UCSD-AML1 (cell line): ENCODE measurements around the gene INCA1.
A peak's percentile ranks its signal among the peaks of the same experiment; 100 is the strongest.

ENCODE experiments used
- DNase-seq: peaks from one replicate; lab custom pipeline; 2025; ENCODE audit not compliant: unreplicated experiment; lab: John Stamatoyannopoulos, UW

The INCA1 gene

GRCh38 chr17:4972322-4972721 lies 25.0 kb downstream of the INCA1 start:
- no peak for DNase-seq

GRCh38 chr17:4971826-4972225 lies 25.5 kb downstream of the INCA1 start:
- DNase-seq = no peak

GRCh38 chr17:4970273-4970672 lies 27.0 kb downstream of the INCA1 start:
- no peak for DNase-seq

GRCh38 chr17:4969551-4970173 lies 27.7 kb downstream of the INCA1 start:
- no peak for DNase-seq

- peak; percentile 29 for DNase-seq
Observed at GRCh38 chr17:4969047-4969550, 28.2 kb downstream of the INCA1 start.

GRCh38 chr17:4968486-4969046 lies 28.8 kb downstream of the INCA1 start:
- no peak for DNase-seq

GRCh38 chr17:4967539-4968485 lies 29.5 kb downstream of the INCA1 start, which contains the start of gene SPAG7:
Gene SPAG7 (minus strand): TSS chr17:4967817. CDS start chr17:4967804, 13 bp downstream.
- peak; percentile 97 for DNase-seq

GRCh38 chr17:4966844-4967538 lies 30.3 kb downstream of the INCA1 start:
- DNase-seq = peak; percentile 97

GRCh38 chr17:4965311-4965986 lies 31.9 kb downstream of the INCA1 start:
- DNase-seq = no peak

- no peak for DNase-seq
Observed at GRCh38 chr17:4960279-4960922, 36.9 kb downstream of the INCA1 start.

- DNase-seq = no peak
Observed at GRCh38 chr17:4959261-4959965, 37.9 kb downstream of the INCA1 start.

GRCh38 chr17:4958102-4958501 lies 39.2 kb downstream of the INCA1 start:
- no peak for DNase-seq

GRCh38 chr17:4956493-4957061 lies 40.7 kb downstream of the INCA1 start:
- peak; percentile 58 for DNase-seq

- DNase-seq = no peak
Observed at GRCh38 chr17:4955091-4955490, 42.2 kb downstream of the INCA1 start.

GRCh38 chr17:4953451-4953961 lies 43.8 kb downstream of the INCA1 start:
- no peak for DNase-seq

GRCh38 chr17:4951486-4951885 lies 45.8 kb downstream of the INCA1 start:
- no peak for DNase-seq

GRCh38 chr17:4950746-4951204 lies 46.5 kb downstream of the INCA1 start, which contains the start of gene ENO3:
Gene ENO3 (plus strand): TSS chr17:4951119. CDS start chr17:4951830, 711 bp downstream.
- no peak for DNase-seq

- peak; percentile 68 for DNase-seq
Observed at GRCh38 chr17:4950075-4950745, 47.1 kb downstream of the INCA1 start.
